GM19239 (cell line): ENCODE data around the gene ADAMTSL2.

Experiments
- DNase-seq: peaks from one replicate; pipeline ENCODE4 v3.0.0; 2011; ENCODE audit warnings: low spot score; ENCODE audit not compliant: insufficient read length
- FAIRE-seq: peaks from 2 replicates; lab custom pipeline; 2011; peaks lifted over from hg19 to GRCh38; lab: Jason Lieb, UNC

Gene ADAMTSL2

GRCh38 chr9:133569891-133570690 is 35.6 kb downstream of the ADAMTSL2 start:
- FAIRE-seq: no peak
- no peak for DNase-seq

GRCh38 chr9:133570691-133571080 is 36.2 kb downstream of the ADAMTSL2 start:
- DNase-seq (no peak), FAIRE-seq (no peak)

GRCh38 chr9:133571391-133571890 is 36.9 kb downstream of the ADAMTSL2 start:
- DNase-seq: no peak
- no peak for FAIRE-seq

DNA sequence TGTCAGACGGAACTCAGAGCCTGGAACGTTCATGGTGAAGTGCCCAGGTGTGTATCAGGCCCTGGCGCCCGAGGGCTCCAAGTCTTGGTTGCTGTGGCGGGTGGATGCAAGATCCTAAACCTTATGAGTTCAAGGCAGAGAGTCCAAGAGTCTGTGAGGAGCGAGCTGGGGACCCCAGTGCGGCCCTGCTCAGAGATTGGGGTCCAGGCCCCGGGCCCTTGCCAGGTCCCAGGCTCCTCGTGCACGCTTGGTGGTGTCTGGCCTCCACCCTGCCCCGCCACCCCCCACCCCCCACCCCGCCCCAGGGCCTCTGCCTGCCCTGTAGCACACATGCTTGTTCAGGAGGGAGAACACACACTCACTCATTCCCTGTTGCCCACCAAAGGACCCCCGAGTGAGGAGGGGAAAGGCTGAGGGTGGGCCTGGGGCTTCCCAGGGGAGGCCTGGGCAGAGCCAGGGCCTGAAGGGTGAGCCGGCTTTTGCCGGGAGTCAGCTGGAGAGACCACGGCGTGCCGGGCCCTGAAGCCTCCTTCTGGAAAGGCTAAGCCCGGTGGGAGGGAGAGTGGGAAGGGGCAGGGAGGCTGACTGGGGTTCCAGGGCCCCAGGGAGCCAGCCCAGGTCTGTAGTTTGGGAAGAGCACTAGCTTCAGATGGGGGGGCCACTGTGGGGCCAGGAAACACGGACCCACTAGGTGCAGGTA is 37.5 kb downstream of the ADAMTSL2 start:
- no peak for DNase-seq
- FAIRE-seq: no peak

DNA sequence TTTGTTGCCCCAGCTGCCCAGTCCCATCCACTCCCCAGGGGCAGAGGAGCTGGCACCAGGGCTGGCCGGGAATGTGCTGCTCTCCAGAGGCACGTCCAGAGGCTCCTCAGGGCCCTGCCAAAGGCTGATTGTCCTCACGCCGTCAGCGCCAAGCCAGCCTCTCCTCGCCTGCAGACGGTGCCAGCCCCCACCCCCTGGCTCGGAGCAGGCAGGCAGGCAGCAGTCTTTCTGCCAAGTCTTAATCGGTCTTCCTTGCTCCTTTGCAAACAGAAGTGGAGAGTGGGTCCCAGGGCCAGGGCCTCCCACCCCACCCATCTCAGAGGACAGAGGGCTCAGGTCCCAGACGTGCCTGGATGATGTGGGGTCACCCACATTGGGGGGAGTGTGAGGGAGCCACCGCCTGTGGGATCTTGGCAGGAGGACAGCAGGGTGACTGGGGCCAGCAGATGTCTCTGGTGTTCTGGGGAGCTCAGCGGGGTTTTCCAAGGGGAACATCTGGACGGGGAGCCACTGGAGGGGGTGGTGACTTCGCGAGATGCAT is 38.4 kb downstream of the ADAMTSL2 start:
- DNase-seq (no peak), FAIRE-seq (no peak)

DNA sequence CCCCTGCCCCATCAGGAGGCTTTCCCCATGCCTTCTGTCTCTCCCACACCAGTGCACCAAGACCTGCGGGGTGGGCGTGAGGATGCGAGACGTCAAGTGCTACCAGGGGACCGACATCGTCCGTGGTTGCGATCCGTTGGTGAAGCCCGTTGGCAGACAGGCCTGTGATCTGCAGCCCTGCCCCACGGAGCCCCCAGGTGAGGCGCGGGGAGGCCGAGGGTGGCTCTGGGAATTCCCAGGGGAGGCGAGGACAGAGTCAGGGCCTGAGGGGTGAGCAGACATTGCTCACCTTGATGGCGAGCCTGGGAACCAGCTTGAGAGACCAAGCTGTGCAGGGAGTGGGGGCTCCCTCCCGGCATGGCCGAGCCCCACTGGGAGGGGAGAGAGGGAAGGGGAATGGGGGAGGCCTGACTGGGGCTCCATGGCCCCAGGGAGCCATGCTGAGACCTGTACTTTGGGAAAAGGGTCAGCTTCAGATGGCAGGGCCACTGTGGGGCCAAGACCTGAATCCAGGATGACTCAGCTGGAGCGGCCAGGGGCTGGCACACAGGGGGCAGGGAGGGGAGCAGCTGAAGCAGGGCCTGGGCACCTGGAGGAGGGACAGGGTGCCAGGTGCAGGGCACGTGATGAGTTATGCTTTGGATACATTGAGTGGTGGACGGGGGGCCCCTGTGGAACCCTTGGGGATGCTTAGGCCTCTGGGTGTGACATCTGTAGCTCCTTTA is 39.4 kb downstream of the ADAMTSL2 start:
- no peak for FAIRE-seq
- DNase-seq: no peak

DNA sequence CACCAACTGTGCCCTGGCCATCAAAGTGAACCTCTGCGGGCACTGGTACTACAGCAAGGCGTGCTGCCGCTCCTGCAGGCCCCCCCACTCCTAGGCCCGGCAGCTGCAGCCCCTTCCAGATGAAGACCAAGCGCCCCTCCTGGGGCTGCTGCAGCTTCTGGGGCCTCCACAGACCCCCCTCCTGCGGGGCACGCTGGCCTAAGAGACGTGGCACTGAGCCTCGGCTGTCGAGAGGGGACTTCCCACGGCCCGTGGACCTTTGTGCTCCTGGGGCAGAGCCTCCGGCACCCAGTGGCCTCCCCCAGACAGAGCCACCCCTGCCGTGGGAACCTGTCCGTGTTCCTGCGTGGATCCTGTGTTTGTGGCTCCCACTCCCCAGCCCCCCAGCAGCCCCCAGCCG is 40.3 kb downstream of the ADAMTSL2 start:
- no peak for DNase-seq
- no peak for FAIRE-seq

- DNase-seq (no peak), FAIRE-seq (no peak)
These were observed 40.9 kb downstream of the ADAMTSL2 start for GRCh38 chr9:133575186-133576030.

- FAIRE-seq (no peak), DNase-seq (no peak)
These were observed 41.7 kb downstream of the ADAMTSL2 start for GRCh38 chr9:133576031-133576874.

GRCh38 chr9:133576875-133577736 is 42.6 kb downstream of the ADAMTSL2 start:
- no peak for FAIRE-seq
- DNase-seq: no peak

DNA sequence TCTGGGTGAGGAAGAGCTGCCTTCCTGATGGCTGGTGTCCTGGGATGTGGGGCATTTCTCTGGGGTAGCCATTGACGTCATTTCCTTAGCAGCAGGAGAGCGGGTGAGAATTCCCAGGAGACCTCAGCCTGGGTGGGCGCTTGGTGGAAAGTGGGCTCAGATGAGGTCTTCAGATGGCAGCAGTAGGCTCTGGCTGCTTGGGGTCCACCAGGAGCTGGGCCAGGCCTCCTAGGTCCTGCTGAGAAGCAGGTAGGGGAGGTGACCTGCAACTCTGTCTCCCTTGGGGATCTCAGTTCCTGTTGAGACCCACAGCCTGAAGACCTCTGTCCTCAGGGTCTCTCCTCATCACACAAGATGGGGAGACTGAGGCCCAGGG is 43.2 kb downstream of the ADAMTSL2 start:
- FAIRE-seq: no peak
- no peak for DNase-seq

DNA sequence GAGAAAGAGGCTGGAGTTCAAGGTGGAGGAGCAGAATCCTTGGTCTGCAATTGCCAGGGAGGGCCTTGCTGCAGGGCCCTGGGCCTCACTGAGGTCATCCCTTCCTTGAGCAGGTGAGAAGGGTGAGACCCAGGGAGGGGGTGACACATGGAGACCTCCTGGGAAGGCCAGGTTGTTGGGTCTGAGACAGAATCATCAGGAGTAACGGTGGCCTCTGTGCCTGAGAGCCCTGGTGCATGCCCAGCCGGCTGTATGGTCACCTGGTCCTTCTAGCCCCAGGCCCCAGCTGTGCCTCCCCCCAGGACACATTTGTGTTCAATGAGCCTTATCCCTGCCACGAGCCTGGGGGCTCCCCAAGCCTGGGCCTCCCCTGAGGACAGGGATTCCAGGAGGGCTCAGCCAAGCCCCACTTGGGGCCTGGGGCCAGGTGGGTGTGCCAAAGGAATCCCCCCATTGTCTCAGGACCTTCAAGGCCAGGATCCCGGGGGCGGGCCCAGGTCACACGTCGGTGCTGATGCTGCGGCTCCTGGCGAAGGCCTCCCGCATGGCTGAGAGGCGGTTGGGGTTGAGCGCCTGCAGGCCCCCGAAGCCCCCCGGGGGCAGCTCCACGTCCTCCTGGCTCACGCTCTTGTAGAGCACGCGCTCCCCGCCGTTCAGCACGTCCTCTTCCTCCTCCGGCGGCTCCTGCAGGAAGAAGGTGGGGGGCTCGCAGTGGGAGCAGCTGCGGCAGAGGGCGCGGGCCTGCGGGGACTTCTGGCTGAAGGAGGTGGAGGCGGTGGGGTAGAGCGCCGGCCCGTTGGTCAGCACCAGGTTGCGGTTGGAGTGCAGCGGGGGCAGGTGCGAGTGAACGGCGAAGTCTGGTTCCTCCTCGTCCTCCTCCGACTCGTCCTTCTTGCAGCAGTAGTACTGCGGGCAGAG is 44.3 kb downstream of the ADAMTSL2 start:
- FAIRE-seq: no peak

GRCh38 chr9:133579601-133580418 is 45.3 kb downstream of the ADAMTSL2 start:
- FAIRE-seq: no peak
- DNase-seq: no peak

More for the DNA sequence above, 44.3 kb downstream of the ADAMTSL2 start:
- no peak for DNase-seq

- DNase-seq (no peak), FAIRE-seq (no peak)
These were observed 45.9 kb downstream of the ADAMTSL2 start for GRCh38 chr9:133580419-133580738.

DNA sequence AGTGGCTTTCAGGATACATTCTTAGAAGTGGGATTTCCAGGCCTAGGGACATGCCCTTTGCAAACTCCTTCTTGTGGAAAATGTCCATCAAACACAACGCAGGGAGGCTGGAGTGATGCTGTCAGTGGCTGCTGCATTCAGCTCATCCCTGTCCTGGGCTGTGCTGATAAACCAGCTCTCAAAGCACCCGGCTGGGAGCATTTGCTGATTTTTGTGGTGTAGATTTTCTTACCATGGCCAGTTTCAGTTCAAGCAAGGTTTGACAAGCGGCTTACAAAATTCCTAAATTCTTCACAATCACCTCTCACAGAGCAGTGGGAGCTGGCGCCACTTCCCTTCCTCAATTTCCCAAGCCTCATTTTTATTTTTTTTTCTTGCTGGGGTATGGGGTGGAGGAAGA is 46.5 kb downstream of the ADAMTSL2 start:
- no peak for DNase-seq
- FAIRE-seq: no peak
